ENCODE data around the gene DDX24.

DNA sequence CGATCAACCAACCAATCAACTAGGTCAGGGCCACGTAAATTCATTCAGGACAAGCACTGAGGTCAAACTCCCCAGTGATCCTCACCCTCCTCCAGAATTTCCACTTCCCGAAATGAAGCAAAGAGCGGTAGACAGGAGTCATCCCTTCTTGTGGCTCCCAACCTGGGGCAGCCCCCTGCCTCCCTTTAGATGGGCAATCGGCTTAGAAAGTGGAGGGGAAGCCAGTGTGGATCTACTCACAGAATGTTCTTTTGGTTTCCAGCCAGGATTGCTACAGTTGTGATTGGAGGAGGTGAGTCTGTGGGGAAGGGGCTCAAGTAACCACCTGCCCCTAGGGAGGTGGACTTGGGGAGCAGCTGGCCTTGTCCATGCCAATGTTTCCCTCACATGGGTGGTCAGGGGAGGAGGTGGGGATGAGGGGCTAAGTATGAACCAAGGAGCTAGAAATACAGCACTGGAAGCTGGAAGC is 33.6 kb upstream of the DDX24 start:
- TF ChIP-seq POLR2A (IDR thresholded peaks at IDR 0.05; ENCODE audit: low read length), result no peak
- no peak for TF ChIP-seq GATA1 (IDR thresholded peaks at IDR 0.05; ENCODE audit: low read depth, low read length)

Data from erythroblast (primary cell).